Measurements from ENCODE around the gene KCNMA1. TPM values are rescaled to one million over a fixed set of nuclear protein-coding genes. Genes with fewer than 3 reads are reported as not detected.

Gene KCNMA1
- total RNA-seq, 1 donor from 2014 or later = 15.8 TPM

DNA sequence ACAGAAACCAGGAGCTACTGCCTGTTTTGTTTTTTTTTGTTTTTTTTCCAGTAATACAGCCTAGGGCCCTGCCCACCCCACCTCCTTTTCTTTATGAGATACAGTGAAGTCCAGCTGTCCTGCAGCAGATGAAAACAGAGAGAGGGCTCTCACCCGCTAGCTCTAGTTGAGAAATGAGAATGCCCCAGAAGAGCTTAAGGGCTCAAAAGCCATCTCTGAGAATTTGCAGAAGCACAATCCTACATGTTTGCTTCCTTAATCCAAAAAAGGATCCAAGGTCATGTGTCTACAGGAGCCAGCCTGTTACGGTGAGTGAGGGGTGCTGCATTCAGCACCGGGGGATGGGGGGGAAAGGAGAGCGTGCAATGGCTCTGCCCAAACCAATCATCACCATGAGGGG is 122.7 kb downstream of the KCNMA1 start:
- no peaks in the 10 kb centered on the region for H3K27me3 ChIP-seq (ENCODE audit: control insufficient read depth, insufficient read depth, low read length)
- H3K4me3 ChIP-seq (ENCODE audit: low read depth, low read length) = no peak overlapping the region
- FAIRE-seq = no peak
- H3K36me3 ChIP-seq (ENCODE audit: control insufficient read depth, insufficient read depth, low read length) = no peaks in the 10 kb centered on the region
- TF ChIP-seq, protein P1, sequence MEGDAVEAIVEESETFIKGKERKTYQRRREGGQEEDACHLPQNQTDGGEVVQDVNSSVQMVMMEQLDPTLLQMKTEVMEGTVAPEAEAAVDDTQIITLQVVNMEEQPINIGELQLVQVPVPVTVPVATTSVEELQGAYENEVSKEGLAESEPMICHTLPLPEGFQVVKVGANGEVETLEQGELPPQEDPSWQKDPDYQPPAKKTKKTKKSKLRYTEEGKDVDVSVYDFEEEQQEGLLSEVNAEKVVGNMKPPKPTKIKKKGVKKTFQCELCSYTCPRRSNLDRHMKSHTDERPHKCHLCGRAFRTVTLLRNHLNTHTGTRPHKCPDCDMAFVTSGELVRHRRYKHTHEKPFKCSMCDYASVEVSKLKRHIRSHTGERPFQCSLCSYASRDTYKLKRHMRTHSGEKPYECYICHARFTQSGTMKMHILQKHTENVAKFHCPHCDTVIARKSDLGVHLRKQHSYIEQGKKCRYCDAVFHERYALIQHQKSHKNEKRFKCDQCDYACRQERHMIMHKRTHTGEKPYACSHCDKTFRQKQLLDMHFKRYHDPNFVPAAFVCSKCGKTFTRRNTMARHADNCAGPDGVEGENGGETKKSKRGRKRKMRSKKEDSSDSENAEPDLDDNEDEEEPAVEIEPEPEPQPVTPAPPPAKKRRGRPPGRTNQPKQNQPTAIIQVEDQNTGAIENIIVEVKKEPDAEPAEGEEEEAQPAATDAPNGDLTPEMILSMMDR (IDR thresholded peaks at IDR 0.05; ENCODE audit: insufficient read depth, low read length, severe bottlenecking) = no peak
- DNase-seq (ENCODE audit: low read depth) = no peak

DNA sequence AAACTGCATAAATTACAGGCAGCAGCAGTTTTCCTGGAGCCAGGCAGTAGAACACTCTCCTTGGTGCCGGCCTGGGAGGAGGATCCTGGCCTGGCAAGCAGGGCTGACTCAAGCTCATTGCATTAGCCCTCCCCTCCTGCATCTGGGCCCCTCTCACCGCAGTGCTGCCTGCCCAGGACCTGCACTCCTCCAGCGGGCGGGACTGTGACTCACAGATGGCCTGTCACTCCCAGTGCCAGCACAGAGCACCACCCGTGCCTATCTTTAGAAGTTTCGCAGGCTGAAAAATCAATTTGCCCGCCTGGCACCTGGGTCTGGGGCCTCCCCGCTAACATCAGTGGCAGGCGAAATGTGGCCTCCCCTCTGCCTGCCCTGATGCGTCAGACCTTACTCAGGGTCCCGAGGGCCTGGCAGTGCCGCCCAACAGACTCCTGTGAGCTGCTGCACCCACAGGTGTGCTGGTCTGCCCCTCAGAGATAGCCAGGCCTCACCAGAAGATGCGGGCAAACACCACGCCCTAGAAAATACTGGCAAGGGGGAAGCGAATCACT is 123.8 kb downstream of the KCNMA1 start:
- no peaks in the 10 kb centered on the region for H3K36me3 ChIP-seq (ENCODE audit: control insufficient read depth, insufficient read depth, low read length)
- DNase-seq (ENCODE audit: low read depth) (peak; percentile 80), FAIRE-seq (peak; percentile 75)
- TF ChIP-seq, protein P1 (IDR thresholded peaks at IDR 0.05; ENCODE audit: insufficient read depth, low read length, severe bottlenecking) = no peak
- no peak overlapping the region for H3K4me3 ChIP-seq (ENCODE audit: low read depth, low read length)
- H3K27me3 ChIP-seq (ENCODE audit: control insufficient read depth, insufficient read depth, low read length) = no peaks in the 10 kb centered on the region

DNA sequence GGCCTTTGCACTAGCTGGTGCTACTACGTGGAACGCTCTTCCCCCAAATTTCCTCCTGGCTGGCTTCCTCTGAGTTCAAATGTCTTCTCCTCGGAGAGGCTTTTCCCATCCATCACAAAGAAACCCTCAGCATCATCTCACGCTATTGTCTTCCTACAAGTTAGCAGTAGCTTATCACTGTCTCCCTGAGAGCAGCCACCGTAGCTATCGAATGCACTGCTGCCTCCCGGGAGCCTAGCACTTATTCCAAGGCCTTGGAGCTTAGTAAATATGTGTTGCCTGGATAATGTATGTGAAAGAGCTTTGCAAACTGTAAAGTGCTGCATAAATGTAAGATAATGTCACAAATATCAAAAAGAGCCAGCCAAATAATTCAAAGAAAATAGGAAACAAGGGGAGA is 124.4 kb downstream of the KCNMA1 start:
- no peak for FAIRE-seq
- Histone ChIP-seq H3K4me3 (ENCODE audit: low read depth, low read length) (no peak overlapping the region), H3K27me3 (ENCODE audit: control insufficient read depth, insufficient read depth, low read length) (no peaks in the 10 kb centered on the region), H3K36me3 (ENCODE audit: control insufficient read depth, insufficient read depth, low read length) (no peaks in the 10 kb centered on the region)
- no peak for DNase-seq (ENCODE audit: low read depth)
- TF ChIP-seq, protein P1 (IDR thresholded peaks at IDR 0.05; ENCODE audit: insufficient read depth, low read length, severe bottlenecking) = no peak

DNA sequence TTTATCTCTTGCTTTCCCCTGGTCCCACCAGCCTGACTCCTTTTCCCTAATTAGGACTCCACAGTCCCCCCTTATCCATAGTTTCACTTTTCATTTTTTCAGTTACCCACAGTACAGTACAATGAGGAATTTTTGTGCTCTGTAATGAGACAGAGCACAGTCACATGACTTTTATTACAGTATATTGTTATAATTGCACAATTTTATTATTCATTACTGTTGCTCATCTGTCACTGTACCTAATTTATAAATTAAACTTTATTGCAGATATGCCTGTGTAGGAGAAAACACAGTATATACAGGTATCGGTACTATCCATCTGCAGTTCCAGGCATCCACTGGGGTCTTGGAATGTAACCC is 125.4 kb downstream of the KCNMA1 start:
- FAIRE-seq (no peak), DNase-seq (ENCODE audit: low read depth) (no peak)
- Histone ChIP-seq H3K27me3 (ENCODE audit: control insufficient read depth, insufficient read depth, low read length) (no peaks in the 10 kb centered on the region), H3K4me3 (ENCODE audit: low read depth, low read length) (no peak overlapping the region), H3K36me3 (ENCODE audit: control insufficient read depth, insufficient read depth, low read length) (no peaks in the 10 kb centered on the region)
- TF ChIP-seq, protein P1 (IDR thresholded peaks at IDR 0.05; ENCODE audit: insufficient read depth, low read length, severe bottlenecking) = no peak

DNA sequence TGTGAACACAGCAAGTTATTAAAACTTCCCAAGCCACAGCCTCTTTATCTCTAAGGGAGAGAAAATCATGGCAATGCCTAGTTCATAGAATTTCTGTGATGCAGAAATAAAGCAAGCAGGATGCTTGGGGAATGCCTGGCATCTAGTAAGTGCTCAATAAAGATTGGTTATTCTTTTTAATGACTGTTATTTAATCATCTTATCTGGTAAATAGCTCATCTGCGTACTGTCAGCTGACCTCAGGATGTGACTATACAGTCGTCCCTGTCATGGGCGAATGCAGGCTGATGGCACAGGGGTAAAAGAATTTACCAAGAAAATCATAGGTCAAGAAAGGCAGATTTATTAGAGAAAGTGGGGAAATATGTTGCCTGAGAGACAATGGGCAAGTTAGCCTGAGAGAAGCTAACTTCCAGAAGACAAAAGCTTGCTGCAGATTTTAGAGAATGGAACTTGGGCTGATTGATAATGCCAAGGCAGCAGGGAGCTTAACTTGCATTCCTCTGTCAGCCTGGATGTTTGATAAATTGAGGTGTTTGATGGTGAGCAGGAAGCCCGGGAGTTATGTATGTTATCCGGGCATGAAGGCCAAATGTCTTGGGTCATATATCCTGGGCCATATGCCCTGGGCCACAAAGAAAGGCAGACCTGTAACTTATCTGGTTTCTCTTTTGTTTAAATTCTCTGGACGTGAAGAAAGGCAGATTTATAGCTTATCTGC is 126.0 kb downstream of the KCNMA1 start:
- no peaks in the 10 kb centered on the region for H3K36me3 ChIP-seq (ENCODE audit: control insufficient read depth, insufficient read depth, low read length)
- no peak overlapping the region for H3K4me3 ChIP-seq (ENCODE audit: low read depth, low read length)
- DNase-seq (ENCODE audit: low read depth) = no peak
- FAIRE-seq = no peak
- H3K27me3 ChIP-seq (ENCODE audit: control insufficient read depth, insufficient read depth, low read length) = no peaks in the 10 kb centered on the region
- TF ChIP-seq, protein P1 (IDR thresholded peaks at IDR 0.05; ENCODE audit: insufficient read depth, low read length, severe bottlenecking) = no peak

DNA sequence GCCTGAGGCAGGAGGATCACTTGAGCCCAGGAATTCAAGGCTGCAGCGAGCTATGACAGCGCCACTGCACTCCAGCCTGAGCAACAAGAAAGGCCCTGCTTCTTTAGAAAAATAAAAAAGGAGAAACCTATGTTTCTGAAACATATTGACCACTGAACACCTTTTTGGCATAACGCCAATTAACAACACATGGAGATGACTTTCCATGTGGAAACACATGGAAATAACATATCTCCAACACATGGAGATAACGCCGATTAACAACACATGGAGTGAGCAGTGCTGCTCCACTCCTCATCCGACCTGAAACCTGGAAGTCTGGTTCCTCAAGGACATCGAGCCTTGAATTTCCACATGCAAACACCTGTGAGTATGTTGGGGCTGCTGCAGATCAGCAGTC is 126.9 kb downstream of the KCNMA1 start:
- FAIRE-seq (no peak), DNase-seq (ENCODE audit: low read depth) (no peak)
- H3K27me3 ChIP-seq (ENCODE audit: control insufficient read depth, insufficient read depth, low read length) = no peaks in the 10 kb centered on the region
- H3K4me3 ChIP-seq (ENCODE audit: low read depth, low read length) = no peak overlapping the region
- TF ChIP-seq, protein P1 (IDR thresholded peaks at IDR 0.05; ENCODE audit: insufficient read depth, low read length, severe bottlenecking) = no peak
- H3K36me3 ChIP-seq (ENCODE audit: control insufficient read depth, insufficient read depth, low read length) = no peaks in the 10 kb centered on the region

Data from bronchial epithelial cell (primary cell).